Measurements from ENCODE around the gene MCOLN2.

Gene MCOLN2

GRCh38 chr1:84883286-84883685, 113.6 kb downstream of the MCOLN2 start:
- ChIA-PET POLR2A (no interaction called here), CTCF (no interaction called here)
- DNase-seq (ENCODE audit: extremely low spot score) = no peak
- no peak for TF ChIP-seq FOXA1 (IDR thresholded peaks at IDR 0.05)

- TF ChIP-seq LEF1 (IDR thresholded peaks at IDR 0.05; ENCODE audit: borderline replicate concordance) = no peak
- no peak for TF ChIP-seq FOXM1 (IDR thresholded peaks at IDR 0.05; ENCODE audit: borderline replicate concordance)
- TF ChIP-seq FOXA1 (IDR thresholded peaks at IDR 0.05) = no peak
- no peak for TF ChIP-seq BHLHE40 (IDR thresholded peaks at IDR 0.05; ENCODE audit: borderline replicate concordance)
- TF ChIP-seq PKNOX1 (IDR thresholded peaks at IDR 0.05) = no peak
- TF ChIP-seq SP1 (IDR thresholded peaks at IDR 0.05) = no peak
- TF ChIP-seq L3MBTL2 (conservative IDR thresholded peaks at IDR 0.05) = no peak
- no peak for TF ChIP-seq CTBP1 (IDR thresholded peaks at IDR 0.05; ENCODE audit: borderline replicate concordance)
- ChIA-PET POLR2A (no interaction called here), CTCF (interaction anchor here (0.7 to 1.0 kb wide), 2 partner anchors 95 to 466 kb away, joined by 3 to 4 read pairs; no protein-coding TSS in a partner anchor)
- DNase-seq (ENCODE audit: extremely low spot score) = no peak
Measured at GRCh38 chr1:84877592-84877991, 119.3 kb downstream of the MCOLN2 start.

GRCh38 chr1:84876353-84876752, 120.6 kb downstream of the MCOLN2 start:
- no peak for DNase-seq (ENCODE audit: extremely low spot score)
- CTCF ChIA-PET = no interaction called here
- TF ChIP-seq SUZ12 (IDR thresholded peaks at IDR 0.05) (no peak), FOXK2 (IDR thresholded peaks at IDR 0.05) (no peak), L3MBTL2 (conservative IDR thresholded peaks at IDR 0.05) (no peak), TARDBP (IDR thresholded peaks at IDR 0.05) (no peak), ARNT (IDR thresholded peaks at IDR 0.05) (no peak), NFRKB (IDR thresholded peaks at IDR 0.05) (no peak), FOXM1 (IDR thresholded peaks at IDR 0.05; ENCODE audit: borderline replicate concordance) (no peak), CTBP1 (IDR thresholded peaks at IDR 0.05; ENCODE audit: borderline replicate concordance) (no peak), SP1 (IDR thresholded peaks at IDR 0.05) (no peak), ZNF384 (IDR thresholded peaks at IDR 0.05) (no peak), BHLHE40 (IDR thresholded peaks at IDR 0.05; ENCODE audit: borderline replicate concordance) (no peak), LEF1 (IDR thresholded peaks at IDR 0.05; ENCODE audit: borderline replicate concordance) (no peak)
- POLR2A ChIA-PET = no interaction called here
